HG02571 (cell line): ENCODE measurements around the gene SLC37A1.
A peak's percentile ranks its signal among the peaks of the same experiment; 100 is the strongest.

Source experiments
- ATAC-seq: cut with Tn5 transposase; IDR thresholded peaks from one replicate; pipeline ENCODE4 v1.9.1; 2021; ENCODE audit warnings: mild to moderate bottlenecking, moderate library complexity; ENCODE audit not compliant: unreplicated experiment

The SLC37A1 gene

DNA sequence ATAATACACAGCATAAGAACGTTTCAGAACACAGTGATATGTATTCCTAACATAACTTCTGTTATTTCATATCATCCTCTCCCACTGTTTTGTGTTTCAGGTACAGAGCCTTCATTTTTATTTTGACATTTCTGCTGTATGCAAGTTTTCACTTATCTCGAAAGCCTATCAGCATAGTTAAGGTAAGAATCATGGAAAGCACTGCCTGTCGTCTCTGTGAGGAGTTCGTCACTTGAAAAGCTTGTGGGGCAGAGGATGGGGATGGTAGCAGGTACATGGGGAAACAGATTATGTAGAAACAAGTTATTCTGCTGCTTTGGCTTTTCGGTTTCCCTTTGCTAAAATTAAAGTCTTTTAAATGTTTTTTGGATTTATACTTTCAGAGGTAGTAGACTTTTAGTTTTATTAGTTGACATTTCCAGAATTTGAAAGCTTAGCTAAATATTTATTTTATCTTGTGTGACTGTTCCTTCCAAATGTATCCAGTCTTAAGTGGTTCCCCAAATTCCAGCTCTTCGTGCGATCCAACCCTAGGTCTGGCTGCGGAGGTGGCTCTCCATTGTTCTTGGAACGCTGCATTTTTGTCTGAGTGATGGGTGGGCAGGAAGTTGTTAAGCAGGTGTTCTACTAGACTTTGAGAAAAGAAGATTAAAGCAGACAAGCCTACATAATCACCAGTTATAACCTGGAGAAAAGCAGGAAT lies 12.2 kb downstream of the SLC37A1 start:
- ATAC-seq = no peak

DNA sequence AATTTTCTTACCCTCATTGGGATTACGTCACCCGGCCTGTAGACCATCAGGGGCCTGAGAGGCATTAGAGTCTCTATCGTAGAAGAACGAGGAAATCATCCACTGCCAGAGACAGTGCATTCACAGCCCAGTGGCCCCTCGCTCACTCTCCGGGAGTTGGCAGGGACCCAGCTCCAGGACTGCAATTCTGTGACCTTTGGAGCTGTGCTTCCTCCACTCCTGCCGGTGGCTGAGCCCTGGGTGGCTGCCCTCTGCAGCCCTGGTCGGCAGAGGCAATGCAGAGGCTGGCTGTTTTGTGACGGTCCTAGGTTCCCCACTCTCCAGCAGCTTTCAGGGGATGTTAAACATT lies 12.7 kb downstream of the SLC37A1 start:
- no peak for ATAC-seq

DNA sequence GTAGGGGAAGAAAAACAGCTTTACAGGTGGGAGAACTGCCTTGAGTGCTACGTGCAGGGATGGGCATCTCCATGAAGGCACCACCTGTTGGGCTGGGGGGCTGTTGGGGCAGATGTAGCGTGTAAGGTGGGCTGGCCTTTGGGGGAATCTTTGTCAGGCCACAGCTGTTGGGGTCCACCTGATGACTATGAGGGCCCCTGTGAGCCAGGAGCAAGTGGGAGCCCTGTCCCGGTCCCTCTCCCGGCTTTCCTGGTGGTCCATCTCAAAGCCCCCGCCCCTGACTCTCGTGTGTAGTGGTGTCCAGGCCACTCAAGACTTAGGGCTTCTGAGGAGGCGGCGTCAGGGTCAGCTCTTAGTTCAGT lies 13.5 kb downstream of the SLC37A1 start:
- no peak for ATAC-seq

DNA sequence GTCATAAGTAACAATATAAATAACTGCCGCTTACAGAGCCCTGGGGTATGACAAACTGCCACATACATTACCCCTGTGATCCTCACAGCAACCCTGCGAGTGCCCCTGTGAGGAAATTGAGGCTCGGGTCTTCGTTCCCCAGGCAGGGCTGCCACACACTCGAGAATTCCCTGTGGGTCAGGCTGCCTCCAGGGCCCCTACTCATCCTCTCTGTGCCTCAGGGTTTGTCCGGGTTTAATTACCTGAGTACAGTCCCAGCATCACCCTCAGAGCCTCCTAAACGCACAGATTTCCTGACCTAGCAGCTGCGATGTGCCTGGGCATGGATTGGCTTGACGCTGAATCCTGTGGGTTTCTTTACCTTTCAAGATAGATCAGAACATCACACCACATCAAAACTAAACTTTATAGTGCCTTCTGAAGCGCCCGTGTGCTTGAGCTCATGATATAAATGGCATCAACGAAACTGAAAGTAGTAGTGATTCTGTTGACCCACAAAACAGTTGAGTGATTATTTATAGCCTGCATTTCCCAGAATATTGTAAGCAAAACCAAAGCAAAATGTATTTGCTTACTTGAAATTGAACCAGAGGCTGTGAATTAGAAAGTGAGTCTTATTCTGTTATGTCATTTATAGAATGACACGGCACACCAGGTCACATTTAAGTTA lies 14.0 kb downstream of the SLC37A1 start:
- ATAC-seq = no peak

DNA sequence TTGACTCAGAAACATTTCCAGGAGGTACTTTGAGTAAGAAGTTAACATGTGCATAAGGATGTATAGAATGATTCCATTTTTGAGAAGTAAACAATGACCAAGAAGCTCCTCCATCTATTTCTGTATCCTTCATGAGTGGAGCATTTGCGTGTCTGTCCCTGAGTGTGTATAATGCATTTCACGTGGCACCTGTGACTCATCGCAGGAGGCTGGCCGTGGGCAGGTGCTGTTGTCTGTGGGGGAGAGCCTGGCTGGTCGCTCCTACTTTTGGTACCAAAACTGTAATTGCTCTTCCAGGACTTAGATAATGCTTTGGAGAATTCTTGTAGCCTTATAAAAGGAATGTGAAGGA lies 16.5 kb downstream of the SLC37A1 start:
- ATAC-seq = no peak

DNA sequence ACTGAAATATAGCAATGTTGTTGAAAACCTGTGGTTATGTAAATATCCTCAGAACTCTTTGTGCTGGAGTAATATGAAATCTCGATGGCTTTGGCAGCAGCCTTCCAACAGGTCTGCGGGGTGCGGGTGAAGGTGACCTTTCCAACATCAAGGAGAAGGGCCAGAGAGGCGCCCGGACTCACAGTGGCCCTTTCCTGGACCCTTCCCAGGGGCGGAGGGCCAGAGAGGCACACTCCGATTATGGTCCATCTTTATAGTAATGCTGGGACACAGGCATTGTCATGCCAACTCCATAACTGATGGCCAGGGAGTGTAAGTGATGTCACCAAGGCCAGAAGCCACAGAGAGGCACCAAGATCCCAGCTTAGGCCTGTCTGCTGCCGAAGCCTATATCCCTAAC lies 18.1 kb downstream of the SLC37A1 start:
- ATAC-seq = no peak

DNA sequence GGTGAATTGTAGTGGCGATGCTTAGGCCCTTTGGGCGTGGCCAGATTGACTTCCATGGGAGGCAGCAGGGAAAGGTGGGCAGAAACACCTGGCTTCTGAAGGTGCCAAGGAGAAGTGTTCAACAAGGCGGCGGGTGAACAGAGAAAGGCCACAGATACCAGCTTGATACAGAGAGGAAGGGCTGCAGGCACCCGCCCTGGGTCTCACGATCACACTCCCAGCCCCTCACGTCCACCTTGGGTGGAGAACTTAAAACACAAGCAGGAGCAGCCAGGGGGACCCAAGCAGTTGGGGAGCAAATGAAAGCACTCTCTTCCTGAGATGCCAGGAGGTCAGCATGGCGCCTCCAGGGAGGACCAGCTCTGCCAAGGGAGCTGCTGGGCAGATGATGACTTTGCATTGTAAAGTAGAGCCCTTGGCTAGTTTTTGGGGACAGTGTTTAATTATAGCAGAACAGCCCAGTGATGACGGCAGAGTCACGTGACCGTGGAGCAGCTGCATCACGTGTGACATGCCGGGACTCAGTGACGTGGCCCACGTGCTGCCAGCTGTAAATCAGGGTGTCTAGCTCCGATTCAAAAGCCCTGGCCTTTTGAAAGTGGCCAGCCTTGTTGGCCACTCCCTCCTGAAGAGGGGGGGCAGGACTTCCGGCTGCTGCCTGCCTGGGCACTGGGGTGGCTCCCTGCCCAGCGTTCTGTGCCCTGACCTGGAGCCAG lies 19.0 kb downstream of the SLC37A1 start:
- no peak for ATAC-seq

DNA sequence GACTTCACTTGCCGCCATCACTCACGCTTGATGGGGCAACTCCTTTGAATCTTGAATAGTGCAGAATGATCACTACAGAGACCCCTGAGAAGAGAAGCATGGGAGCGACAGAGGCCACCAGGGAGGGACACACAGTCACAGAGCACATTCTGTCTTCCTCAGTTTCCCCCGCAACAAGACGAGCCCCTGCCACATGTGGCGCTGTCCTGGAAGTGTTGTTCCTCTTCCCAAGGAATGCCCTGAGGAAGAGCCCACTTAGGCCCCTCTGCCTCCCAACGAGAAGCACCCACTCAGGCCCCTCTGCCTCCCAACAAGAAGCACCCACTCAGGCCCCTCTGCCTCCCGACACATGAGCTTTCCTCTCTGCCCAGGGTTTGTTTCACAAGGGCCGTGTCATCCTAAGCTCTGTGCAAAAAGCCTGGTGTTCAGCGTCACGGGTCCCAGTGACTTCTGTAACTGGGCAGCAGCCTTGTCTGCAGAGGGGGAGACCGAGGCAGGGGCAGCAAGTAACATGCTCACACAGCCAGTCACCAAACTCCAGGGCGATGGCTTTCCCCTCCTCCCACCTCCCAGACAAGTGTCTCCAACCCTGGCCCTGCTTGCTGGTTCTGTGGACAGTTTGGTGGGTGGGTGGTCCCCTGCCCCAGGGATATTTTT lies 19.8 kb downstream of the SLC37A1 start:
- no peak for ATAC-seq

DNA sequence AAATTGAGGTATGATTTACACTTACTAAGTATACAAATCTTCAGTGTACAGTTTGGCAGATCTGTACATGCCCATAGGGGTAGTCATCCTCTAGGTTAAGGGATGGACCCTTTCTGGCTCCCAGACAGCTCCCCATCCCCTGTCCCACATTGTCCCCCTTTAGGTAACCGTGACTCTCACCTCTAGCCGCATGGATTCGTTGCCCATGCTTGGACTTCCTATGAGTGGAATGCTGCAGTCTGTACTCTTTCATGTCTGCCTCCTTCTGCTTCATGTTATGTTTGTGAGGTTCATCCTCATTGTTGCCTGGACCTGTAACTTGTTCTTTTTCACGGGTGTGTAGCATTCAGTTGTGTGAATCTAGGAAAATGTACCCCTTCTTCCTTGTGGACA lies 20.3 kb downstream of the SLC37A1 start:
- no peak for ATAC-seq

DNA sequence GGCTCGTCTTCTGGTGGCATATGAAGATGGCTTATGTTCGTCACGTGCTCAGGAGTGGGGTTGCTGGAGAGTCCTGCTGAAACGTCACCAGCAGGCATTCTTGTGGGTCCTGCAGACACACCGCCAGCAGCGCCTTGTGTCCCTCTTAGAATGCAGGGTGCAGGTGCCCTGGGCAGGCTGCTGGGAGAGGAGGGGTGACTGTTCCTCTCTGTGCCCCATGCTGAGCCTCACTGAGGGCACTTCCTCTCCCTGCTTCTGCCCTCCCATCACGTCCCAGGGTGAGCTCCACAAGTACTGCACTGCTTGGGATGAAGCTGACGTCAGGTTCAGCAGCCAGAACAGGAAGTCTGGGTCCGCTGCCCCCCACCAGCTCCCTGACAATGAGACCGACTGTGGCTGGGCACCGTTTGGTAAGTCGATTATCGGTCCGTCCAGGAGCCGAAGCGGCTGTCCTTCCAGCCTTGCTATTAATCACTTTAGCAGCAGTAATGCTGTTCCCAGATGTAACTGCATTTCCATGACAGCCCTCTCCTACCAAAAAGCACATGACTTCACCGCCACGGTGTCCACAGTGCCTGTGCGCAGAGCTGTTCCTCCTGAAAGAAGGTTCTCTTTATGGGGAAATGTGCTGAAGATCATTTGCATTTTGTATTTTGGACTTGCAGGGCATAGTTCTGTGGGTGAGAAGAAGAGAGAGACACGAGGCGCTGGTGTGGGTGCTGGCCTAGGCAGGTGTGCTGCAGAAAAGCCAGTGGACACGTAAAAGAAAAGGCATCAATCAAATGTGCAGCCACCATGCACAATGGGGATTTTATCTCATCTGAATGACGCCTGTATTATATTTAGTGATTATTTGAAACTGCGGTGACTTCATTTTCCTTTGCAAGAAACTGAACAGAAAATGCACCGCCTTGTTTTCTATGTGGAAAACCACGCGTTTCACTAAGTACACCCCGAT lies 21.0 kb downstream of the SLC37A1 start:
- ATAC-seq = peak; percentile 47

DNA sequence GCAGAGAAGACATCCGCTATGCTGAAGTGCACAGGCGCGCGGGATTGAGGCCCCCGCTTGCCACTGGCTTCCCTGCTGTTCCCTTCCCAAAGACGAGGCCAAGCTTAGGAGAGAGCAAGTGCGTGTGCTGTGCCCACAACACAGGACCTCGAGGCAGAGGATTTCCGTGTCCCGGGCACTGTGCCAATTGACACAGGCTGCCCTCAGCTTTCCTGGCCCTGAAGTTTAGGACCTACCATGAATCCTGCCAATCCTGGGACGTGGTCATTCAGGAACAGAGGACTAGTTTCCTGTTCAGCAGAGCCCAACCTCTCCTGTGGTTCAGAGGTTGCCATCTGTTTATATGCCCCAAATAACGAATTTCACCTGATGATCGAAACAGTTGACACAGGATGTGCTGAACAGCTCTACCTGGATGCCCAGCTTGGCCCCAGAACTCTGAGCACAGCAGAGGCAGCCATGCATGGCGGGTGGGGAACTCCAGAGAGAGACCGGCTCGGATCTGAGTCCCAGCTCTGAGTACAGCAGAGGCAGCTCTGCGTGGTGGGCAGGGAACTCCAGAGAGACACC lies 22.0 kb downstream of the SLC37A1 start:
- ATAC-seq = peak; percentile 53

DNA sequence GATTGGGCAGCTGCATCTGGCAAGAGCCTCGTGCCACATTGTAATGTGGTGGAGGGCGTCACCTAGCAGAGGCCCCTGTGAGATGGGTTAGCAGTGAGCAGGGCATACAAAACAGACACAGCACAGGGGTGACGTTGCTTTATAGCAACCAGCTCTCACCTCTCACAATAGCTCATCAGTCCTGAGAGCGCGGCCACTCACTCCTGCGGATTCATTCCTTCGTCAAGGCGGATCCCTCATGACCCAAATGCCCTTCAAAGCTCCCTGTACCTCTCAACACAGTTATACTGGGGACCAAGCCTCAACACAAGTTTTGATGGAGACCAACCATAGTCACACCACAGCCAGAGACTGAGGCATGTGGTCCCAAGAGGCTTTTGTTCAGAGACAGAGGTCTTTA lies 22.9 kb downstream of the SLC37A1 start:
- no peak for ATAC-seq

DNA sequence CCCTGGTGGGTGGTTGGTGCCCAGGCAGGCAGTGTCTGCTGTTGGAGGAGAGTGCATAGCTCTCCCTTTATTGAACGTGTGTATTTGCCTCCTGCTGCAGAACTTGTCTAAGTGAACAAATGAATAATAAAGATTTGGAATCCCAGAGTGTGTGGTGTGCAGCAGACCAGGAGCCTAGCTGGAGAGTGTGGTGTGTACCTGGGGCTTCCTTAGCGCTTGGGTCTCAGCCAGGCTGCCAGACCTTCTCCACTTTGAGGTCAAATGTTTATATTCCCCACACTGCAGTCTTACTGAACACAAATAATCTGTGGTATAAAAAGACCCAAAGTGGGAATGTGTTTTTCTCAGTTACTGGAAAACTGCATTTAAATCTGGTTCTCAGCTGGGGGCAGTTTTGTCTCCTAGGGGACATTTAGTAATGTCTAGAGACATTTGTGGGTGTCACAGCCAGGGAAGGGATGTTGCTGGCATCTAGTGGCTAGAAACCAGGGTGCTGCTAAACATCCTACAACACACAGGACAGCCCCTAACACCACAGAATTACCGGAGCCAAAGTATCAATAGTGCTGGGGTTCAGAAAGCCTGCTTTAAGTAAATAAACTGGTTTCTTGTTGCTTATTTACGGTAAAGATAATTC lies 23.6 kb downstream of the SLC37A1 start:
- ATAC-seq = no peak

DNA sequence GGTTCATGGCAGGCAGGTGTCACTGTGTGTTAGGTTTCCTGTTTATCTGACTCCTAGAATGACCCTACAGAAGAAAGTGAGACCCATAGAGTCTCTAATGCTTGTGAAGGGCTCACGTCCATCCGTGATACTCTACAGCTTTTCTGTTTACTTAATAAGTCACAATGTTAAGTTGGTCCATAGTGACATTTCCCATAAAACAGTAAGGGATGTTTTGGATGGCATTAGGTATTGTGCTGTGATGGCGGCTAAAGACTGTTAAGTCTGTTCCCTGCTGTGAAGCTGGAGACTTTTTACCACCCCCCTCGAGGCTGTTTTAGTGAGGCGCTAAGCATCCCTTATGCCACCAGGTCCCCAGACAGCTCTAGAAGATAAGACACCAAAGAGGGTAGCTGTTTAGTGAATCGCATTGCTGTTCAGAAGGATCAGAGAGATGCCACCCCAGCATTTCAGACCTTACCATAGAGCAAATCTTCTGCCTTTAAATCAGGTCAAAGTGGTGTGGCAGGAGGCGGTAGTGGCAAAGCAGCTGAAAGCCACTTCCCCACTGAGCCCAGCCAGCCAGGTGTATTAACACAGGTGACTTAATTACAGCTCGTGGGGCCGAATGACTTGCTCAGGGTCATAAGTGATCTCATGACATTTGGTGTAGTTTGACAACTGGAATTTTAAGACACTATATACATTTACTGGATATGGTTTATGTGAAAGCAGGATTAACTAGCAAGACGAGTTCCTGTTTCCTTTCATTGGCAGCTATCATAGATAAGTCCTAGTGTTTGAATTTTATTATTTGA lies 25.0 kb downstream of the SLC37A1 start:
- no peak for ATAC-seq

DNA sequence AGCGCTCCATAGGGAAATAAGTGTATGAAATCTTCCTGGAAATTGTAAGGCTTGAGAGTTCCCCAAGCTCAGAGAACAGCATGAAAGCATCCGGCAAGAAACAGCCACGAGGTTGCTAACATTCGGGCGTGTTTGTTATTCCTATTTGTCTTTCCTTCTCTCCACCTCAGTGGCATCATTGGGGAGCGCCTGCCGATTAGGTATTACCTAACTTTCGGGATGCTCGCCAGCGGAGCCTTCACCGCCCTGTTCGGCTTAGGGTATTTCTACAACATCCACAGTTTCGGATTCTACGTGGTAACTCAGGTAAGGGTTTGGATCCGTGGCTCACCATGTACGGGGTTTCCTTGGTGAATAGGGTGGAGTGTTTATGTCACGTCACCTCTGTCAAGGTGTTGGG lies 25.7 kb downstream of the SLC37A1 start:
- ATAC-seq = no peak

DNA sequence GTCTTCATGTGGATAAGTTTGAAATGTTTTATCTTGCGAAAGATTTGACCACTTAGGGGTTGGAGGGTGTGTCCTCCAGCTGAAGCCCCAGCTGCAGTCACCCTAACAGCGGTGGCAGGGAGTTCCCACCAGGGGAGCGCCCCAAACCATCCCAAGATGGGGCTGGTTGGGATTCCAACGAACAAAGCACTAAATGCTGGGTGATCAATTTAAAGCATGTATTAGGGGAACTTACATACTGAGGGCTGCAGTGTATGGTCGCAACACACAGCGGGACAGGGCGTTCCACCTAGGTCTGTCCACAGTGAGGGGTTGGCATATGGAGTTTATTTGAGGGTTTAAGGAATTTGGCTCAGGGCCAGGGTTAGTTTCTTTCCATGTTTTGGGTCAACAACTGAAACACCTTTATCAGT lies 26.3 kb downstream of the SLC37A1 start:
- no peak for ATAC-seq

DNA sequence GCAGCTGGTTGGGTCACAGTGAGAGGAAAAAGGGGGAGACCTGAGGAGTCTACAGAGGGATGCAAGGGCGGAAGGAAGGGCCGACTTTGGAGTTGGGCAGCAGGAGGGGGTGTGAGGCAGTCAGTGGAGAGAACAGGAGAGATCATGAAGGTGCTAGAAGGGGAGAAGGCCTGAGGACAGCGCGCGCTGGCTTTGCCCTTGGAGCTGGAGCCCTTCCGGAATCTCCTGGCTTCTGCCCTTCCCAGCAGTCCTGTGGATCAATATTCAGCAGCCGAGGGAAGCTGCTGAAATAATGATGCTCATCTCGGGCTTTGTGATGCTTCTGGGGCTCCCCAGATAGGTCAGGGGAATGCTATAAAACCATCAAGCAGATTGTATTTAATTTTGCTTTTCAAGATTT lies 26.7 kb downstream of the SLC37A1 start:
- no peak for ATAC-seq

DNA sequence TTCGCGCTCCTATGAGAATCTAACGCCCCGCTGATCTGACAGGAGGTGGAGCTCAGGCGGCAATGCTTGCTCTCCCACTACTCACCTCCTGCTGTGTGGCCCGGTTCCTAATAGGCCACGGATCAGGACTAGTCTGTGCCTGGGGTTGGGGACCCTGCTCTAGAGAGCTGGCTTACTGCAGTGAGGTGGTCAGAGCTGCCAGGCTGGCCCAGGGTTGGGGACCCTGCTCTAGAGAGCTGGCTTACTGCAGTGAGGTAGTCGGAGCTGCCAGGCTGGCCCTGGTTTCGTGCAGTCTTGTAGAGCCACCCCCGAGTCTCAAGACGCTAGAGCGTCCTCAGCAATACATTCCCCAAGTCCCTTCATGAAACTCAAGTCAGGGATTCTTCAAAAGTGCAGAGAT lies 27.5 kb downstream of the SLC37A1 start:
- no peak for ATAC-seq

DNA sequence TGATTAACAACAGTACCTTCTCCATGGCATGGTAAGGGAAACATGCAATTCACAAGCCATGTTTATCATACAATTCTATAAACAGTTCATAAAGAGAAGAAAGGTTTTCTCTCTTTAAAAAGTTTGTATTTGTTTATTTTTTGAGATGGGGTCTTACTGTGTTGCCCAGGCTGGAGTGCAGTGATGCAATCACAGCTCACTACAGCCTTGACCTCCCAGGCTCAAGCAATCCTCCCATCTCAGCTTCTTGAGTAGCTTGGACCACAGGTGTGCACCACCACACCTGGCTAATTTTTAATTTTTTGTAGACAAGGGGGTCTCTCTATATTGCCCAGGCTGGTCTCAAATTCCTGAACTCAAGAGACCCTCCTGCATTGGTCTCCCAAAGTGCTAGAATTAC lies 28.0 kb downstream of the SLC37A1 start:
- ATAC-seq = no peak
